Activated T-helper 1 cell treated with anti-CD3 and anti-CD28 coated beads, Interleukin-12 subunit alpha, Interleukin-12 subunit beta, Interleukin-2, Interleukin-4 antibody, amounts not matched to agents 30 ng/mL and 10 ng/mL and 1 ng/mL, durations not matched to agents 14 hours and 24 hours and 36 hours (primary cell): ENCODE measurements around the gene GYPE. TPM values are rescaled to one million over a fixed set of nuclear protein-coding genes. Genes with fewer than 3 reads are reported as not detected.
"Not testable (repeated sequence)": the region's sequence is repeated elsewhere in the genome, so short reads cannot be mapped to it uniquely, and the experiment has no call there.

Experiments
- DNase-seq: peaks from one replicate; pipeline ENCODE4 v3.0.0; 2021; ENCODE audit warnings: low spot score
- H3K27ac Mint-ChIP-seq: one replicate; pipeline ENCODE4 v1.8.0; 2021; ENCODE audit warnings: mild to moderate bottlenecking, mixed read lengths
- H3K27me3 Mint-ChIP-seq: one replicate; pipeline ENCODE4 v1.8.0; 2022; ENCODE audit warnings: mild to moderate bottlenecking, moderate library complexity, mixed read lengths; ENCODE audit not compliant: insufficient read depth
- H3K36me3 Mint-ChIP-seq: one replicate; pipeline ENCODE4 v1.8.0; 2021; ENCODE audit warnings: low read depth, mixed read lengths
- H3K4me1 Mint-ChIP-seq: one replicate; pipeline ENCODE4 v1.8.0; 2021; ENCODE audit warnings: low read depth, mixed read lengths
- H3K4me3 Mint-ChIP-seq: one replicate; pipeline ENCODE4 v1.8.0; 2021; ENCODE audit warnings: mild to moderate bottlenecking, moderate library complexity, mixed read lengths
- H3K9me3 Mint-ChIP-seq: one replicate; pipeline ENCODE4 v1.8.0; 2021; ENCODE audit warnings: mixed read lengths
- intact Hi-C: fragments of 100-400 bp; cut with micrococcal nuclease; formaldehyde crosslinking; loops from one replicate; pipeline ENCODE4 v1.15.1; 2024
- total RNA-seq: library from RNA; stranded (reverse); gene quantifications from 2 replicates; pipeline ENCODE4 v1.2.3, GENCODE V29; 2022

The GYPE gene
- total RNA-seq = 0.16 TPM in 1 of 2 replicates, not detected in the other

DNA sequence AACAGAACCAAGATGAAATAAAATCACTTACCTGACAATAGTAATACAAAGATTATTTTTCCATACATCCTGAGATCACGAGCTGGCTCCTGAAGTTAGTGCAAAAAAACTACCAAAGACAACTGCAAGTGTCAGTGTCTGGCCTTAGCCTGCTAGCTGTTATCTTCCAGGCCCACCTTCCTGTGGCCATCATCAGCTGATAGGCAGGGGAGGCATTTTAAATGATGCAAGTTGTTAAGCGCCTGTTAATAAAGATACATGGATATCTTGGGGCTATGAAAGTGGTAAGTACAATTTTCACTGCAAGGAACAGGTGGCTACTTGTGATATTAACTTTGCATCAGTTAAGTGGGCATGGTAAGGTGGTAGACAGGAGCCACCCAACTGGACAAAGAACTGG, at the start of gene GYPE:
GYPE (minus strand) TSS at position 120 of the 400 bp plus-strand sequence; CDS start at position 68, 52 bp downstream.
- DNase-seq, H3K27ac Mint-ChIP-seq, H3K9me3 Mint-ChIP-seq, intact Hi-C loops, H3K4me1 Mint-ChIP-seq, H3K4me3 Mint-ChIP-seq, H3K36me3 Mint-ChIP-seq, H3K27me3 Mint-ChIP-seq: not testable (repeated sequence)

GRCh38 chr4:143951458-143951972, 46.2 kb upstream of the GYPE start:
- H3K4me3 Mint-ChIP-seq, H3K4me1 Mint-ChIP-seq, H3K36me3 Mint-ChIP-seq, DNase-seq, intact Hi-C loops, H3K27me3 Mint-ChIP-seq, H3K27ac Mint-ChIP-seq: not testable (repeated sequence)
- peaks cover 11% of the 10 kb centered on the region for H3K9me3 Mint-ChIP-seq

DNA sequence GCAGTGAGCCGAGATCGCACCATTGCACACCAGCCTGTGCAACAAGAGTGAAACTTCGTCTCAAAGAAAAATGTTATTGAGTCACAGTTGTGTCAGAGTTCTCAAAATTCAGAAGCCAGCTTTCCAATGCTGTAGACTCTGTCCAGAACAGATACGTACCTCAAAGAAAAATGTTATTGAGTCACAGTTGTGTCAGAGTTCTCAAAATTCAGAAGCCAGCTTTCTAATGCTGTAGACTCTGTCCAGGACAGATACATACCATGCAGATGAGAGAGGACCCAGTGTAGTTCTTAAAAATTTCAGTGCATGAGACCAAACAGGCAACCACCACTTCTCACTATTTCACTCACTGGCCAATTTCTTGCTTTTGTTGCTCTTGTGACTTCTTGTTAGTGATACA, 45.6 kb upstream of the GYPE start:
- H3K36me3 Mint-ChIP-seq, H3K4me3 Mint-ChIP-seq, H3K27me3 Mint-ChIP-seq, H3K27ac Mint-ChIP-seq, DNase-seq, intact Hi-C loops, H3K4me1 Mint-ChIP-seq: not testable (repeated sequence)
- H3K9me3 Mint-ChIP-seq = peaks cover 11% of the 10 kb centered on the region

DNA sequence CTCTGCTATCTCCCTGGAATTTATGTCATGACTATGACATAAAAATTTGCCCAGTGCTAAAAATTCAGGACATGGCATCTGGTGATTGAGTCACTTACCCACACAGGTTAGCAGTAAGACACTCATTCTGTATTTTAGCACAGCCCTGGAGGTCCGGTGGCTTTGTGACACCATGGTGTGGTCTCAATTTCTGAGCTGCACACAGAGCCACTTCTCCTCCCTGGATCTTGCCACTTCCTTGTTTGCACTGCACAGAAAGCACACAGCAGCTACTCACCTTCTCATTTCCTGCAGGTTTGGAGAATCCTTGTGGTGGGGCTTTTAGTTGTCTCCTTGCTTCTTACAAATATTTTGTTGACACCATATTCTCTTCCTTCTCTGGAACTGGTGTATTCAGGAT, 44.8 kb upstream of the GYPE start:
- H3K4me3 Mint-ChIP-seq, H3K27ac Mint-ChIP-seq, H3K36me3 Mint-ChIP-seq, DNase-seq, H3K4me1 Mint-ChIP-seq, H3K27me3 Mint-ChIP-seq, intact Hi-C loops: not testable (repeated sequence)
- H3K9me3 Mint-ChIP-seq = peaks cover 11% of the 10 kb centered on the region

GRCh38 chr4:143947493-143947892, 42.1 kb upstream of the GYPE start:
- H3K27ac Mint-ChIP-seq, DNase-seq, H3K9me3 Mint-ChIP-seq, intact Hi-C loops, H3K4me1 Mint-ChIP-seq, H3K36me3 Mint-ChIP-seq, H3K4me3 Mint-ChIP-seq, H3K27me3 Mint-ChIP-seq: not testable (repeated sequence)

DNA sequence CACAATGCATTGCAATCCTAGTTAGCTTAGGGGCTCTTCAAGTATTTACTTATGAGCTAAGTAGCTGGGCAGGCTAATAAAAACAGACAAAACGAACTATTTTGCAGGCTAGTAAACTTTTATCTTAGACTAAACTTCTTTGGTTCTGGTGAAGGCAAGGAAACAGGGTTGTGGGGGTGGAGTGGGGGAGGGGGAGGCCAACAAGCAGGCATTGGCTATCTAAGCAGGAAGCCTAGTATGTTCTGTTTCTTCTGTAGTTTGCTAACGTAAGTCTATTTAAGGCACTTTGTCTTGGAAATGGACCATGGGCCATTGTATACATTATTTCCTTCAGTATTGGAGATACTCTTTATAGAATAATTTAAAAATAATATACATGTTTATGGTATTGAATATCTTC, 35.3 kb upstream of the GYPE start:
- H3K27ac Mint-ChIP-seq, H3K4me1 Mint-ChIP-seq, DNase-seq, H3K4me3 Mint-ChIP-seq, H3K9me3 Mint-ChIP-seq, H3K27me3 Mint-ChIP-seq, intact Hi-C loops, H3K36me3 Mint-ChIP-seq: not testable (repeated sequence)

- intact Hi-C loops = no loop called here
- no peaks in the 10 kb centered on the region for H3K4me1 Mint-ChIP-seq
- H3K36me3 Mint-ChIP-seq = no peaks in the 10 kb centered on the region
- no peak for DNase-seq
- no peaks in the 10 kb centered on the region for H3K27me3 Mint-ChIP-seq
- no peak overlapping the region for H3K27ac Mint-ChIP-seq
- H3K4me3 Mint-ChIP-seq = no peak overlapping the region
- no peaks in the 10 kb centered on the region for H3K9me3 Mint-ChIP-seq
Measured at GRCh38 chr4:143939528-143939927, 34.2 kb upstream of the GYPE start.

DNA sequence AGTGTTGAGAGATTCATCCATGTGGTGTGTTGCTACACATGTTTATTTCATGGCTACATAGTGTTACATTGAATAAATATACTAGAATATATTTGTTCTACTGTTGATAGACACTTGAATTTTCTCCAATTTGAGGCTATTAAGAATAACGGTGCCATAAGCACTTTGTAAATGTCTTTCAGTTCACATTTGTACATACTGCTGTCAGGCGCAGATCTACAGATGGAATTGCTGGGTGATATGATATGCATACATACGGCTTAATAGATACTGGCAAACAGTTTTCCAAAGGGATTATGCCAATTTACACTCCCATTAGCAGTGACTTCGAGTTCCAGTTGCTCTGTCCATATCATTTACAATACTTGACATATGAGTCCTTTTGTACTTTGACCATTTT, 33.5 kb upstream of the GYPE start:
- DNase-seq, H3K36me3 Mint-ChIP-seq, H3K27me3 Mint-ChIP-seq, intact Hi-C loops, H3K4me1 Mint-ChIP-seq, H3K9me3 Mint-ChIP-seq, H3K27ac Mint-ChIP-seq, H3K4me3 Mint-ChIP-seq: not testable (repeated sequence)

DNA sequence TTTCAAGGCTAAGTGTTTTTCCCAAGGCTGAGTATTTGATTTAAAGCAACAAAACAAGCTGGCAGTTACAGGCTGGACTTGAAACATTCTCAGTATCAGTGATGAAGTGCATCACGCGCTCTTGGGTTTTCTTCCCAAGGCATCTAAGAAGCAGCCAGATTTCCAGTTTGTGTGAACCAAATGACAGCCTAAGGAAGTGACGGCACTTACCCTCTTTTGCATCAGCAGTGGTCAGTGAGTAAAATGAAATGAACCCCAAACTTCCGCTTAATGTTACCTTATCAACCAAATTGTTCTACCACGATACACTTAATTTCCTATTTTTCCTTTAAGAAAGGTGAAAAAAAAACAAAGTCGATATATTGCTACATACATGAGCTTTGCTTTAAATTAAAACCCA, 15.8 kb upstream of the GYPE start:
- H3K4me1 Mint-ChIP-seq = peaks cover 4% of the 10 kb centered on the region
- no peak overlapping the region for H3K27ac Mint-ChIP-seq
- no peak overlapping the region for H3K4me3 Mint-ChIP-seq
- no peak for DNase-seq
- no peaks in the 10 kb centered on the region for H3K9me3 Mint-ChIP-seq
- no peaks in the 10 kb centered on the region for H3K36me3 Mint-ChIP-seq
- intact Hi-C loops = no loop called here
- H3K27me3 Mint-ChIP-seq = peaks cover 9% of the 10 kb centered on the region

- H3K27ac Mint-ChIP-seq, intact Hi-C loops, H3K4me3 Mint-ChIP-seq, H3K4me1 Mint-ChIP-seq, H3K9me3 Mint-ChIP-seq, DNase-seq, H3K27me3 Mint-ChIP-seq, H3K36me3 Mint-ChIP-seq: not testable (repeated sequence)
Measured at GRCh38 chr4:143916485-143916884, 11.1 kb upstream of the GYPE start.

- H3K4me1 Mint-ChIP-seq, H3K27ac Mint-ChIP-seq, intact Hi-C loops, DNase-seq, H3K9me3 Mint-ChIP-seq, H3K4me3 Mint-ChIP-seq, H3K27me3 Mint-ChIP-seq, H3K36me3 Mint-ChIP-seq: not testable (repeated sequence)
Measured at GRCh38 chr4:143912478-143912877, 7.1 kb upstream of the GYPE start.

GRCh38 chr4:143911528-143912417, 6.4 kb upstream of the GYPE start:
- H3K9me3 Mint-ChIP-seq, DNase-seq, H3K27me3 Mint-ChIP-seq, H3K27ac Mint-ChIP-seq, intact Hi-C loops, H3K36me3 Mint-ChIP-seq, H3K4me1 Mint-ChIP-seq: not testable (repeated sequence)
- H3K4me3 Mint-ChIP-seq = peak overlapping the region; percentile 74

GRCh38 chr4:143910906-143911305, 5.5 kb upstream of the GYPE start:
- H3K9me3 Mint-ChIP-seq, H3K27me3 Mint-ChIP-seq, DNase-seq, H3K4me1 Mint-ChIP-seq, H3K27ac Mint-ChIP-seq, intact Hi-C loops, H3K36me3 Mint-ChIP-seq: not testable (repeated sequence)
- H3K4me3 Mint-ChIP-seq = peak overlapping the region; percentile 39
